Neutrophil (primary cell): ENCODE data around the gene VWA5B1.

Source experiments
- H3K27ac ChIP-seq: fragments of 200-600 bp; sonication (generic); 2 replicates; pipeline ENCODE4 v1.5.1; 2016; ENCODE audit warnings: mild to moderate bottlenecking, moderate library complexity
- H3K27me3 ChIP-seq: fragments of 200-600 bp; sonication (generic); 2 replicates; pipeline ENCODE4 v1.6.0; 2016; ENCODE audit warnings: mild to moderate bottlenecking
- H3K36me3 ChIP-seq: fragments of 200-600 bp; sonication (generic); 2 replicates; pipeline ENCODE4 v1.5.1; 2017
- H3K4me1 ChIP-seq, 2 experiments: fragments of 200-600 bp in 1 of 2; sonication (generic) in 1 of 2; 1 replicate in 1 of 2; 2 replicates in 1 of 2; pipeline versions ENCODE4 v1.5.1 to v1.6.1; 2013 to 2016; ENCODE audit warnings: low read depth in 1 of 2, low read length in 1 of 2, mild to moderate bottlenecking in 1 of 2, moderate library complexity in 1 of 2; ENCODE audit not compliant: control insufficient read depth in 1 of 2, insufficient read depth in 1 of 2
- H3K4me3 ChIP-seq, 2 experiments: fragments of 200-600 bp in 1 of 2; sonication (generic) in 1 of 2; 1 replicate in 1 of 2; 2 replicates in 1 of 2; pipeline ENCODE4 v1.5.1; 2013 to 2016; ENCODE audit warnings: low read depth in 1 of 2, low read length in 1 of 2, mild to moderate bottlenecking in 1 of 2, moderate library complexity in 1 of 2
- H3K9me3 ChIP-seq: fragments of 200-600 bp; sonication (generic); 2 replicates; pipeline ENCODE4 v1.5.1; 2016
- TF ChIP-seq, protein P1 (sequence below): fragments of 200-600 bp; sonication (generic); IDR thresholded peaks from 2 replicates; pipeline ENCODE4 v1.5.1; 2016; ENCODE audit warnings: antibody characterized with exemption

VWA5B1 gene

DNA sequence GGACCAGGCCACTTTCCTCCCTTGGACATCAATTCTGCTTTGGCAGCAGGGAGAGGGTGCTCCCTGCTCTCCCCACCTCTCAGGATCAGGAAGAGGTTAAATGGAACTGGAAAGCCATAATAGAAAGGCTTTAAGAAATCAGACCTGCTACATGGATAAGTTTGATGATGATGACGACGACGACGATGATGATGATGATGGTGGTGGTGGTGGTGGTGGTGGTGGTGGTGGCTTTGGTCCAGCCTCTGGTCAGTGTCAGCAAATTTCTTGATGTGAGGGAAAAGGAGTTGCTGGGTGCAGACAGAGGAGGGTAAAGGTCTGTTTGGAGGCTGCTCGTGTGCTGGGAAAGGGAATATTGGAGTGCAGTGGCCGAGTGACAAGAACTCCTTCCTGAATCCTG, 36.8 kb downstream of the VWA5B1 start:
- TF ChIP-seq, protein P1, sequence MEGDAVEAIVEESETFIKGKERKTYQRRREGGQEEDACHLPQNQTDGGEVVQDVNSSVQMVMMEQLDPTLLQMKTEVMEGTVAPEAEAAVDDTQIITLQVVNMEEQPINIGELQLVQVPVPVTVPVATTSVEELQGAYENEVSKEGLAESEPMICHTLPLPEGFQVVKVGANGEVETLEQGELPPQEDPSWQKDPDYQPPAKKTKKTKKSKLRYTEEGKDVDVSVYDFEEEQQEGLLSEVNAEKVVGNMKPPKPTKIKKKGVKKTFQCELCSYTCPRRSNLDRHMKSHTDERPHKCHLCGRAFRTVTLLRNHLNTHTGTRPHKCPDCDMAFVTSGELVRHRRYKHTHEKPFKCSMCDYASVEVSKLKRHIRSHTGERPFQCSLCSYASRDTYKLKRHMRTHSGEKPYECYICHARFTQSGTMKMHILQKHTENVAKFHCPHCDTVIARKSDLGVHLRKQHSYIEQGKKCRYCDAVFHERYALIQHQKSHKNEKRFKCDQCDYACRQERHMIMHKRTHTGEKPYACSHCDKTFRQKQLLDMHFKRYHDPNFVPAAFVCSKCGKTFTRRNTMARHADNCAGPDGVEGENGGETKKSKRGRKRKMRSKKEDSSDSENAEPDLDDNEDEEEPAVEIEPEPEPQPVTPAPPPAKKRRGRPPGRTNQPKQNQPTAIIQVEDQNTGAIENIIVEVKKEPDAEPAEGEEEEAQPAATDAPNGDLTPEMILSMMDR: no peak
- Histone ChIP-seq H3K4me1 (no peaks in the 10 kb centered on the region), H3K27ac (no peak overlapping the region), H3K4me3 (no peak overlapping the region), H3K27me3 (peaks cover 53% of the 10 kb centered on the region), H3K9me3 (no peaks in the 10 kb centered on the region), H3K36me3 (no peaks in the 10 kb centered on the region)

DNA sequence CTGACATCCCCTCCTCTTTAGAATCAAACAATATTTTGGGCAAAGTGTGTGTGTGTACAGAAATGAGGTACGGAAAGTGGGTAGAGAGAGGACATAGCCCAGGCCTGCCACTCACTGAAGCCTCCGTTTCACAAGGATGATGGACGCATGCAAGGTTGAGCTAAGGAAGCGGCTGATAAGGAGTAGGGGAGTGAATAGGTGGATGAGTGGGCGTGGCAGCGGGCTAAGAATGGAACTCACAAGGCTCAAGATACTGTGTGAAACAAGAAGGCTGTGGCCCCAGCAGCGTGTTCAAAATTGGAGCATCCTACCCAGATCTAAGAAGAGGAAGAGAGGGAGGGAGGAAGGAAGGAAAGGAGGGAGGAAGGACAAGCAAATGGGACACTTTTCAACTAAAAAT, 37.5 kb downstream of the VWA5B1 start:
- TF ChIP-seq, protein P1: no peak
- no peak overlapping the region for H3K4me3 ChIP-seq
- no peaks in the 10 kb centered on the region for H3K4me1 ChIP-seq
- no peaks in the 10 kb centered on the region for H3K9me3 ChIP-seq
- H3K27me3 ChIP-seq: peaks cover 45% of the 10 kb centered on the region
- H3K36me3 ChIP-seq: no peaks in the 10 kb centered on the region
- no peak overlapping the region for H3K27ac ChIP-seq

DNA sequence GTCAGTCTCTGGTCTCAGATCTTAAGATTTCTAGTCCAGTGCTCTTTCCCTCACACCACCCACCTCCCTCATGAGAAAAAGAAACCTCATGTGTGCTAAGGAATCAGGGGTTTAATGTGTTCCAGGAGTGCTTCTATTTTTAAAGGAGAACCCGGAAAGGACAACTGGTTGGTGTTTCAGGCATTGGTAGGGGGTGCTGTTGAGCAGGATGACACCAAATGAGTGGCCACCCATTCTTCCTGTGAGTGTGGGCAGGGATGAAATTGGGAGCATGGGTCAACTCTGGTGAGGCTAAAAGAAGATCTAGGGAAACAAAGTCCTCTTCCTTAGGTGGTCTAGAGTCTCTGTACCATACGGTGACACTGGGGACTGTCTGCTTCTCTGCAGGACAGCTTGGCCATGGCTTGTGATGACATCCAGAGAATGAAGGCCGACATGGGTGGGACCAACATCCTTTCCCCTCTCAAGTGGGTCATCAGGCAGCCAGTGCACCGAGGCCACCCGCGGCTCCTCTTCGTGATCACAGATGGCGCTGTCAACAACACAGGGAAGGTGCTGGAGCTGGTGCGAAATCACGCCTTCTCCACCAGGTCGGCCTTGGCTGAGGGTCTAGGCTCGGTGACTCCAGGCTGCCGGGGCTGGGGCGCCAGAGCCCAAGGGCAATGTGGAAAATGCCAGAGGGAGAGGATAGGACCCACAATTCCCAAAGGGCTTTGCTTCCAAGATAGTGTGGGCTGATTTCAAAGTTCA, 39.3 kb downstream of the VWA5B1 start:
- Histone ChIP-seq H3K36me3 (no peaks in the 10 kb centered on the region), H3K4me3 (no peak overlapping the region), H3K27me3 (peaks cover 28% of the 10 kb centered on the region), H3K4me1 (no peaks in the 10 kb centered on the region), H3K27ac (no peak overlapping the region), H3K9me3 (no peaks in the 10 kb centered on the region)
- TF ChIP-seq, protein P1: no peak

DNA sequence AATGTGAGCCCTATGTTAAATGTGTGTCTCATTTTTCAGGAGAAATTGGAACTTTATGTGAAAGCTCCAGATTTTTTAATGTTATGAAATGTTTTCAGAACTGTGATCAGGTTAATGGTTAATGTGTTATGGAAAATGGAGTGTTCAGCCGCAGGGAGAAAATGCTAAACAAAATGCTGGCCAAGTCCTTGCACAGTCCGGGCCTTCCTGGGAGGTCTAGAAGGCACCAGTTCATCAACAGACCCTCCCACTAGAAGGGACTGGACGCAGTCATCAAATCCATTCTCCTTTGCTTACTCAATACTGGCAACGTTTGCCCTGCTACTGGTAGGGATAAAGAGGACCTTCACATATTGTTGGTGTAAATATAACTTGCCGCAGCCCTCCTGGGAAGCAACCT, 43.4 kb downstream of the VWA5B1 start:
- no peak overlapping the region for H3K4me3 ChIP-seq
- TF ChIP-seq, protein P1: no peak
- H3K9me3 ChIP-seq: no peaks in the 10 kb centered on the region
- no peak overlapping the region for H3K27ac ChIP-seq
- no peaks in the 10 kb centered on the region for H3K4me1 ChIP-seq
- no peaks in the 10 kb centered on the region for H3K36me3 ChIP-seq
- H3K27me3 ChIP-seq: peaks cover 20% of the 10 kb centered on the region

DNA sequence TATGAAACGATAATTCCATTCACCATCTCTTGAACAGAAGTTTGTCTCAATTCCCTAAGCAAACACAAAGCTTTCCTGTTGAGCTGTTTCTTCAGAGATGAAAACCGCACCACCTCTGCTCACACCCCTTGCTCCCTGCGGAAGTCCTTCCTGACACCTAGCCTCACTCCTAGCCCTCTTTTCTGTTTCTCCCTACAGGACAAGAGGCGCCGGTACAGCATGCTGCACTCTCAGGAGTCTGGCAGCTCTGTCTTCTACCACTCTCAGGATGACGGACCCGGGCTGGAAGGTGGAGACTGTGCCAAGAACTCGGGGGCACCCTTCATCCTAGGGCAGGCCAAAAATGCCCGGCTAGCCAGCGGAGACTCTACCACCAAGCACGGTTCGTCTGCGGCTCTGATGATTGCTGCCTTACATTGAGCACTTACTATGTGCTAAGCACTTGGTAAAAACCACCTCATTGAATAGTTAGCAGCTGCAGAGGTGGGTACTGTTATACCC, 45.5 kb downstream of the VWA5B1 start:
- Histone ChIP-seq H3K27ac (no peak overlapping the region), H3K27me3 (peaks cover 30% of the 10 kb centered on the region), H3K36me3 (no peaks in the 10 kb centered on the region), H3K9me3 (no peaks in the 10 kb centered on the region), H3K4me3 (no peak overlapping the region), H3K4me1 (no peaks in the 10 kb centered on the region)
- TF ChIP-seq, protein P1: no peak
